Measurements from ENCODE around the gene MARK1. TPM values are rescaled to one million over a fixed set of nuclear protein-coding genes. Genes with fewer than 3 reads are reported as not detected.

The MARK1 gene
- total and polyA plus RNA-seq, 11 donors, result 4.0 to 25.1 (median 16.3) TPM

DNA sequence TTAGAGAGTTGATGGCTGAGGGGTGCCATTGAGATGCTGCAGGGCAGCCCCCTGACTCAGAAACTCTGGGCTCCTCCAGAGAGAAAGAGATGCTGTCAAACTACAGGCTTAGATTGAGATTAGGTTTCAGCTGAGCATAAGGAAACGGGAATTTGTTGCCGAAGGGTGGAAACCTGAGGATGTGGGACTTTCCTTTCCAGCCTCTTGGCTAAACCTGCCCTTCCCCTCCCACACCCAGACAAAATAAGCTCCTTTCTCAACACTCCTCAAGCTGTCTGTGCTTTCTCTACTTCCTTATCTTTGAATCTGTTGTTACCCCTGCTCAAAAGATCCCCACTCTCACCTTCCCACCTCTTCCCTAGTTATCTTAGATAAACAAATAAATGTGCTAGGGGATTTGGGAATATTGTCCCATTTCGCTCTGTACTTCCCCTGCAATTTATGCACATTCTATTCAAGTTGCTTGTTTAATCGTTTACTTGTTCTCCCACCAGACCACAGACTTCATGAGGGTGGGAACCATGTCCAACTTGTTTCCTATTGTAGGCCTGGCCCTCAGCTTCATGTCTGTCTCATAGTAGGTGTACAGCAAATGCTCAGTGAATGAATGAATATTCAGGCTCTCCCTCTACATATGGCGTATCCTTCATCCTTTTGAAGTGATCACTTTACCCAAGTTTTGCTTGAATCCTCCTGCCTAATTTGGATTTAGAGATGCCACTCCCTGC, 30.6 kb upstream of the MARK1 start:
- no peak for TF ChIP-seq POLR2A (IDR thresholded peaks at IDR 0.05)
- TF ChIP-seq, protein P1, sequence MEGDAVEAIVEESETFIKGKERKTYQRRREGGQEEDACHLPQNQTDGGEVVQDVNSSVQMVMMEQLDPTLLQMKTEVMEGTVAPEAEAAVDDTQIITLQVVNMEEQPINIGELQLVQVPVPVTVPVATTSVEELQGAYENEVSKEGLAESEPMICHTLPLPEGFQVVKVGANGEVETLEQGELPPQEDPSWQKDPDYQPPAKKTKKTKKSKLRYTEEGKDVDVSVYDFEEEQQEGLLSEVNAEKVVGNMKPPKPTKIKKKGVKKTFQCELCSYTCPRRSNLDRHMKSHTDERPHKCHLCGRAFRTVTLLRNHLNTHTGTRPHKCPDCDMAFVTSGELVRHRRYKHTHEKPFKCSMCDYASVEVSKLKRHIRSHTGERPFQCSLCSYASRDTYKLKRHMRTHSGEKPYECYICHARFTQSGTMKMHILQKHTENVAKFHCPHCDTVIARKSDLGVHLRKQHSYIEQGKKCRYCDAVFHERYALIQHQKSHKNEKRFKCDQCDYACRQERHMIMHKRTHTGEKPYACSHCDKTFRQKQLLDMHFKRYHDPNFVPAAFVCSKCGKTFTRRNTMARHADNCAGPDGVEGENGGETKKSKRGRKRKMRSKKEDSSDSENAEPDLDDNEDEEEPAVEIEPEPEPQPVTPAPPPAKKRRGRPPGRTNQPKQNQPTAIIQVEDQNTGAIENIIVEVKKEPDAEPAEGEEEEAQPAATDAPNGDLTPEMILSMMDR (IDR thresholded peaks at IDR 0.05), result no peak
- Histone ChIP-seq H3K36me3 (no peaks in the 10 kb centered on the region), H3K27me3 (peaks cover 0 to 6% (median 0%) of the 10 kb centered on the region in 9 donors), H3K4me1 (no peaks in the 10 kb centered on the region), H3K9me3 (no peaks in the 10 kb centered on the region), H3K27ac (no peak overlapping the region), H3K4me3 (no peak overlapping the region)
- 53 to 64% (median 56%) methylated on average over 5 of the region's 5 CpGs for WGBS, 4 donors
- DNase-seq (no peak), ATAC-seq (no peak)
- intact Hi-C loops (cut with DNase I), result no loop called here

GRCh38 chr1:220498188-220498587, 29.7 kb upstream of the MARK1 start:
- no peaks in the 10 kb centered on the region for H3K4me1 ChIP-seq
- DNase-seq (no peak), ATAC-seq (peak in 1 of 4 donors; percentile 16)
- no peak overlapping the region for H3K27ac ChIP-seq
- intact Hi-C loops (cut with DNase I), result no loop called here
- H3K27me3 ChIP-seq, result peaks cover 0 to 6% (median 0%) of the 10 kb centered on the region in 9 donors
- WGBS, 4 donors, result 76 to 83% (median 80%) methylated on average over 2 of the region's 2 CpGs
- no peak overlapping the region for H3K4me3 ChIP-seq
- H3K9me3 ChIP-seq, result no peaks in the 10 kb centered on the region
- H3K36me3 ChIP-seq, result no peaks in the 10 kb centered on the region
- TF ChIP-seq POLR2A (IDR thresholded peaks at IDR 0.05), result no peak
- TF ChIP-seq, protein P1 (IDR thresholded peaks at IDR 0.05), result no peak

DNA sequence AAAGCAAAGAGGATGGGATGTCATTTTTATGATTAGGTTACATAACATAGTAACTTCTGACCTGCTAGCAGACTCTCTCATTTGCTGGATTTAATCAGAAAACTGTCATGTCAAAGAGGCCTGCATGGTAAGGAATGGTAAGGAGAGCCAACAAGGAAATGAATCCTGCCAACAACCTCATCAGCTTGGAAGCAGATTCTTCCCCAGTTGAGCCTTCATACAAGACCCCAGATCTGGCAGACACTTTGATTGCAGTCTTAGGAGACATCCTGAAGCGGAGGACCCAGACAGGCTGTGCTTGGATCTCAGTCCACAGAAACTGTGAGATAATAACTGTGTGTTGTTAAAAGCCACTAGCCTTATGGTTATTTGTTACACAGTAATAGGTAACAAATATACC, 27.6 kb upstream of the MARK1 start:
- intact Hi-C loops (cut with DNase I), result loop anchor here in 1 of 10 donors (10.0 kb wide), 1 partner anchor 116 kb away; no protein-coding TSS in a partner anchor
- DNase-seq, result no peak
- no peak overlapping the region for H3K4me3 ChIP-seq
- no peaks in the 10 kb centered on the region for H3K4me1 ChIP-seq
- ATAC-seq, result no peak
- H3K27me3 ChIP-seq, result peaks cover 0 to 1% (median 0%) of the 10 kb centered on the region in 9 donors
- no peaks in the 10 kb centered on the region for H3K36me3 ChIP-seq
- H3K9me3 ChIP-seq, result no peaks in the 10 kb centered on the region
- TF ChIP-seq POLR2A (IDR thresholded peaks at IDR 0.05), result no peak
- TF ChIP-seq, protein P1 (IDR thresholded peaks at IDR 0.05), result no peak
- no peak overlapping the region for H3K27ac ChIP-seq
- 56 to 78% (median 68%) methylated on average over 1 of the region's 1 CpG for WGBS, 4 donors

GRCh38 chr1:220504329-220504728, 23.6 kb upstream of the MARK1 start:
- no peaks in the 10 kb centered on the region for H3K9me3 ChIP-seq
- no peak overlapping the region for H3K4me3 ChIP-seq
- H3K27ac ChIP-seq, result no peak overlapping the region
- H3K27me3 ChIP-seq, result peaks cover 0 to 5% (median 0%) of the 10 kb centered on the region in 9 donors
- WGBS, 4 donors, result 73 to 81% (median 78%) methylated on average over 5 of the region's 5 CpGs
- H3K4me1 ChIP-seq, result no peaks in the 10 kb centered on the region
- intact Hi-C loops (cut with DNase I), result loop anchor here in 1 of 10 donors (10.0 kb wide), 1 partner anchor 120 kb away; no protein-coding TSS in a partner anchor
- no peaks in the 10 kb centered on the region for H3K36me3 ChIP-seq
- DNase-seq (no peak), ATAC-seq (no peak)
- TF ChIP-seq, protein P1 (IDR thresholded peaks at IDR 0.05), result no peak
- TF ChIP-seq POLR2A (IDR thresholded peaks at IDR 0.05), result no peak

Measured in heart left ventricle (tissue), 16 donors.